ENCODE results near the gene TOP1. TPM values are rescaled to one million over a fixed set of nuclear protein-coding genes. Genes with fewer than 3 reads are reported as not detected.

TOP1 gene
- total RNA-seq, 4 donors from 2014 or later = 23.1 to 49.9 (median 31.6) TPM

GRCh38 chr20:41133709-41134361 is 105.2 kb downstream of the TOP1 start:
- TF ChIP-seq POLR2A (IDR thresholded peaks at IDR 0.05) = no peak
- TF ChIP-seq, protein P1, sequence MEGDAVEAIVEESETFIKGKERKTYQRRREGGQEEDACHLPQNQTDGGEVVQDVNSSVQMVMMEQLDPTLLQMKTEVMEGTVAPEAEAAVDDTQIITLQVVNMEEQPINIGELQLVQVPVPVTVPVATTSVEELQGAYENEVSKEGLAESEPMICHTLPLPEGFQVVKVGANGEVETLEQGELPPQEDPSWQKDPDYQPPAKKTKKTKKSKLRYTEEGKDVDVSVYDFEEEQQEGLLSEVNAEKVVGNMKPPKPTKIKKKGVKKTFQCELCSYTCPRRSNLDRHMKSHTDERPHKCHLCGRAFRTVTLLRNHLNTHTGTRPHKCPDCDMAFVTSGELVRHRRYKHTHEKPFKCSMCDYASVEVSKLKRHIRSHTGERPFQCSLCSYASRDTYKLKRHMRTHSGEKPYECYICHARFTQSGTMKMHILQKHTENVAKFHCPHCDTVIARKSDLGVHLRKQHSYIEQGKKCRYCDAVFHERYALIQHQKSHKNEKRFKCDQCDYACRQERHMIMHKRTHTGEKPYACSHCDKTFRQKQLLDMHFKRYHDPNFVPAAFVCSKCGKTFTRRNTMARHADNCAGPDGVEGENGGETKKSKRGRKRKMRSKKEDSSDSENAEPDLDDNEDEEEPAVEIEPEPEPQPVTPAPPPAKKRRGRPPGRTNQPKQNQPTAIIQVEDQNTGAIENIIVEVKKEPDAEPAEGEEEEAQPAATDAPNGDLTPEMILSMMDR (IDR thresholded peaks at IDR 0.05) = peak in 1 of 6 experiments; percentile 13
- H3K4me3 ChIP-seq = no peak overlapping the region
- H3K27me3 ChIP-seq = no peaks in the 10 kb centered on the region
- intact Hi-C loops (cut with DNase I) = loop anchor here (10.0 kb wide), 1 partner anchor 201 kb away; no protein-coding TSS in a partner anchor
- DNase-seq = no peak
- WGBS, 2 donors = 47 to 51% methylated on average over 3 to 5 of the region's 7 CpGs
- H3K4me1 ChIP-seq = peaks cover 14 to 48% (median 22%) of the 10 kb centered on the region in 3 donors
- H3K9me3 ChIP-seq = no peaks in the 10 kb centered on the region
- no peaks in the 10 kb centered on the region for H3K36me3 ChIP-seq
- peak overlapping the region; percentile 34 to 76 (median 44) for H3K27ac ChIP-seq

DNA sequence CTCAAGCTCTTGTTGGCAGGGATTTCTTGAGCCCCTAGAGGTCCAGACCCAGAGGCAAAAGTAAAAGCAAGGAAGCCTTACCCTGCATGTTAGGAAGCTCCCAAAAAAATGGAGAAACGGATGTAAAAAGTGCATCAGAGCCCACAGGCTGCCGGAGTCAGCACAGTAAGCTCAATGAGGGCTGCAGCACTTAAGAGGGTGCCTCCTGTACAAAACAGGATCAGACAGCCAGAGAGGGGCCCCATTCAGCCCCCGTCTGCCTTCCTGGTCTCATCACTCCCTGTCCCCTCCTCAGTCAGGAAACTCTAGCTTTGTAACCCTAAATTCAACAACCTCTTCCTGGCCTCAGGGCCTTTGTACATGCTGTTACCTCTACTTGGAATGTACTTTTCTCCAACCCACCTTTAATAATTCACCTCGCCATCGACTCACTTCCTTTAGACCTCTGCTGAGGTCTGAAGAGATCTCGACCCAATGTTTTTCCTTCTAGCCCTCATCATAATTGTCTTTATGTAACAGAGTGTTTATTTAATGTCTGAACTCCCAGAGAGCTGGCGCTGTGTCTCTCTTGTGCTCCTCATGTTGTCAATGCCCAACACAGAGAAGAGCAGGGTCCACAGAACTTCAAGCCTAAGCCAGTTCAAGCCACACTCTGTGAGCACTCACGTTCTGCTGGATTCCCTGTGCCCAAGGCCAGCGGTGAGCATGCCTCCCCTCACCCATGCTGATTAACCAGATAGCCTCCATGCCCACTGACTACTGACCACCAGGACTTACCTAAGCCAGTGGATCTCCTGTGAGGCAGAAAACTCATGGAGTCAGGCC is 106.0 kb downstream of the TOP1 start:
- no peak for DNase-seq
- WGBS, 2 donors = 50 to 64% methylated on average over 6 to 7 of the region's 9 CpGs
- peak overlapping the region; percentile 34 to 76 (median 44) for H3K27ac ChIP-seq

GRCh38 chr20:41135187-41135887 is 106.7 kb downstream of the TOP1 start:
- no peak for DNase-seq
- H3K4me1 ChIP-seq = peaks cover 22 to 63% (median 36%) of the 10 kb centered on the region in 3 donors
- intact Hi-C loops (cut with DNase I) = loop anchor here (10.0 kb wide), 1 partner anchor 199 kb away; no protein-coding TSS in a partner anchor
- no peaks in the 10 kb centered on the region for H3K27me3 ChIP-seq
- WGBS, 2 donors = 21 to 28% methylated on average over 8 to 10 of the region's 13 CpGs
- no peaks in the 10 kb centered on the region for H3K36me3 ChIP-seq
- TF ChIP-seq, protein P1 (IDR thresholded peaks at IDR 0.05) = peak; percentile 63 to 81 (median 76)
- TF ChIP-seq POLR2A (IDR thresholded peaks at IDR 0.05) = no peak
- H3K27ac ChIP-seq = peak overlapping the region in 3 of 4 donors; percentile 24 to 76 (median 38)
- no peak overlapping the region for H3K4me3 ChIP-seq
- no peaks in the 10 kb centered on the region for H3K9me3 ChIP-seq

More for the DNA sequence above, 106.0 kb downstream of the TOP1 start:
- no peak overlapping the region for H3K4me3 ChIP-seq
- TF ChIP-seq, protein P1 (IDR thresholded peaks at IDR 0.05) = no peak
- TF ChIP-seq POLR2A (IDR thresholded peaks at IDR 0.05) = no peak
- intact Hi-C loops (cut with DNase I) = loop anchor here (10.0 kb wide), 1 partner anchor 200 kb away; no protein-coding TSS in a partner anchor
- H3K9me3 ChIP-seq = no peaks in the 10 kb centered on the region
- no peaks in the 10 kb centered on the region for H3K27me3 ChIP-seq
- H3K36me3 ChIP-seq = no peaks in the 10 kb centered on the region
- peaks cover 15 to 55% (median 28%) of the 10 kb centered on the region in 3 donors for H3K4me1 ChIP-seq

DNA sequence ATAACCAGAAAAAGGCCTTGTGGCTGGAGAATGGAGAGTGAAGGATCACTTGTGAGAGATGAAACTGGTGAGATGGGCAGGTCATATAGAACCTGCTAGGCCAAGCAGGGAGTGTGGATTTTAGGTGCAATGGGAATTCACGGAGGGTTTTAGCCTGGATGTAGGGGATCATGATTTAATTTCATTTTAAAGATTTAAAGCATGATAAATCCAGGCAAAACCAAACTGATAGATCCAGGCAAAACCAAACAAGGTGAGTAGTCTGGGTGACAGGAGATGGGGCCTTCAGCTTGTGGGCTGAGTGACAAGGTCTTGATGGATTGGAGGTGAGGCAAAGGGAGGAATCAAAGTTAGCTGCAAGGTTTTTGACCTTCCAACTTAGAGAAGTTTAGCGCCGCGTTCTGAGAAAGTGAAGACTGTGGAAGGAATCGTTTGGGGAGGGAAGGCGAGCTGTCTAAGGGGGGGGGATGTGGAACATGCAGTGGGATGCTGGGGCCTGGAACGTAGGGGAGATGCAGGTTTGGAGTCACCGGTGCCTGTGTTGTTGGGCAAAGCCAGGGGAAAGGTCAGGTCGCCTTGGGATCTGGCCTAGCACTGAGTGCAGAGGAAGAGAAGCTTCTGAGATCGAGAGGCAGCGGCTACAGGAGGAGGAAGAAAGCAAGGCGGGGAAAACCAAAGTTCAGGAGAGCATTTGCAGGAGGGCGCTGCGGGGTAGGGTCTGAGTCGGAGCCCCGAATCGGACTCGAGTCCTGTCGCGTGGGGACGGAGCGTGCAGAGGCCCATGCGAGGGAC is 107.5 kb downstream of the TOP1 start:
- TF ChIP-seq, protein P1 (IDR thresholded peaks at IDR 0.05) = no peak
- no peak for TF ChIP-seq POLR2A (IDR thresholded peaks at IDR 0.05)
- Histone ChIP-seq H3K27ac (peak overlapping the region; percentile 91 to 98 (median 95)), H3K4me3 (peak overlapping the region; percentile 72 to 98 (median 86)), H3K9me3 (no peaks in the 10 kb centered on the region), H3K36me3 (no peaks in the 10 kb centered on the region), H3K27me3 (no peaks in the 10 kb centered on the region), H3K4me1 (peaks cover 27 to 70% (median 43%) of the 10 kb centered on the region in 3 donors)
- no peak for DNase-seq
- intact Hi-C loops (cut with DNase I) = loop anchor here (10.0 kb wide), 1 partner anchor 199 kb away; no protein-coding TSS in a partner anchor
- WGBS, 2 donors = 40 to 48% methylated on average over 21 to 23 of the region's 23 CpGs
